Measurements from ENCODE around the gene PDYN.

Gene PDYN

GRCh38 chr20:2004171-2004570 lies 10.3 kb upstream of the PDYN start:
- TF ChIP-seq POLR2A (IDR thresholded peaks at IDR 0.05; ENCODE audit: low read depth, low read length): no peak
- DNase-seq (ENCODE audit: insufficient read length, low spot score): no peak
- no peak for FAIRE-seq

- FAIRE-seq: no peak
- no peak for TF ChIP-seq POLR2A (IDR thresholded peaks at IDR 0.05; ENCODE audit: low read depth, low read length)
Observed at GRCh38 chr20:2002365-2002764, 8.5 kb upstream of the PDYN start.

GRCh38 chr20:2001119-2001518 lies 7.3 kb upstream of the PDYN start:
- FAIRE-seq (no peak), DNase-seq (ENCODE audit: insufficient read length, low spot score) (no peak)
- TF ChIP-seq POLR2A (IDR thresholded peaks at IDR 0.05; ENCODE audit: low read depth, low read length): no peak

More at GRCh38 chr20:2002365-2002764, 8.5 kb upstream of the PDYN start:
- no peak for DNase-seq (ENCODE audit: insufficient read length, low spot score)

- FAIRE-seq (no peak), DNase-seq (ENCODE audit: insufficient read length, low spot score) (no peak)
- no peak for TF ChIP-seq POLR2A (IDR thresholded peaks at IDR 0.05; ENCODE audit: low read depth, low read length)
Observed at GRCh38 chr20:2000285-2000684, 6.4 kb upstream of the PDYN start.

- FAIRE-seq: no peak
- no peak for DNase-seq (ENCODE audit: insufficient read length, low spot score)
- TF ChIP-seq POLR2A (IDR thresholded peaks at IDR 0.05; ENCODE audit: low read depth, low read length): no peak
Observed at GRCh38 chr20:1998715-1999114, 4.9 kb upstream of the PDYN start.

- DNase-seq (ENCODE audit: insufficient read length, low spot score): no peak
- no peak for FAIRE-seq
- TF ChIP-seq POLR2A (IDR thresholded peaks at IDR 0.05; ENCODE audit: low read depth, low read length): no peak
Observed at GRCh38 chr20:1998193-1998520, 4.3 kb upstream of the PDYN start.

GRCh38 chr20:1997483-1998192 lies 3.8 kb upstream of the PDYN start:
- no peak for TF ChIP-seq POLR2A (IDR thresholded peaks at IDR 0.05; ENCODE audit: low read depth, low read length)
- FAIRE-seq (no peak), DNase-seq (ENCODE audit: insufficient read length, low spot score) (no peak)

- no peak for TF ChIP-seq POLR2A (IDR thresholded peaks at IDR 0.05; ENCODE audit: low read depth, low read length)
- DNase-seq (ENCODE audit: insufficient read length, low spot score): no peak
- FAIRE-seq: no peak
Observed at GRCh38 chr20:1995531-1996310, 1.9 kb upstream of the PDYN start.

GRCh38 chr20:1994627-1995026 lies 769 bp upstream of the PDYN start:
- DNase-seq (ENCODE audit: insufficient read length, low spot score) (no peak), FAIRE-seq (no peak)
- TF ChIP-seq POLR2A (IDR thresholded peaks at IDR 0.05; ENCODE audit: low read depth, low read length): no peak

GRCh38 chr20:1992359-1993110 lies 1.3 kb downstream of the PDYN start:
- TF ChIP-seq POLR2A (IDR thresholded peaks at IDR 0.05; ENCODE audit: low read depth, low read length): no peak
- DNase-seq (ENCODE audit: insufficient read length, low spot score) (no peak), FAIRE-seq (no peak)

GRCh38 chr20:1987826-1988225 lies 6.0 kb downstream of the PDYN start:
- FAIRE-seq (no peak), DNase-seq (ENCODE audit: insufficient read length, low spot score) (peak; percentile 51)
- TF ChIP-seq POLR2A (IDR thresholded peaks at IDR 0.05; ENCODE audit: low read depth, low read length): no peak

- DNase-seq (ENCODE audit: insufficient read length, low spot score): no peak
- FAIRE-seq: no peak
- TF ChIP-seq POLR2A (IDR thresholded peaks at IDR 0.05; ENCODE audit: low read depth, low read length): no peak
Observed at GRCh38 chr20:1983301-1983700, 10.6 kb downstream of the PDYN start.

GRCh38 chr20:1982686-1983085 lies 11.2 kb downstream of the PDYN start:
- DNase-seq (ENCODE audit: insufficient read length, low spot score): no peak
- no peak for FAIRE-seq
- TF ChIP-seq POLR2A (IDR thresholded peaks at IDR 0.05; ENCODE audit: low read depth, low read length): no peak

- TF ChIP-seq POLR2A (IDR thresholded peaks at IDR 0.05; ENCODE audit: low read depth, low read length): no peak
- DNase-seq (ENCODE audit: insufficient read length, low spot score): no peak
- FAIRE-seq: no peak
Observed at GRCh38 chr20:1979106-1979778, 14.6 kb downstream of the PDYN start.
